ENCODE data around the gene CACNA1G. TPM values are rescaled to one million over a fixed set of nuclear protein-coding genes. Genes with fewer than 3 reads are reported as not detected.

Gene CACNA1G
- total and polyA plus RNA-seq, 9 donors = 1.0 to 39.1 (median 4.7) TPM

DNA sequence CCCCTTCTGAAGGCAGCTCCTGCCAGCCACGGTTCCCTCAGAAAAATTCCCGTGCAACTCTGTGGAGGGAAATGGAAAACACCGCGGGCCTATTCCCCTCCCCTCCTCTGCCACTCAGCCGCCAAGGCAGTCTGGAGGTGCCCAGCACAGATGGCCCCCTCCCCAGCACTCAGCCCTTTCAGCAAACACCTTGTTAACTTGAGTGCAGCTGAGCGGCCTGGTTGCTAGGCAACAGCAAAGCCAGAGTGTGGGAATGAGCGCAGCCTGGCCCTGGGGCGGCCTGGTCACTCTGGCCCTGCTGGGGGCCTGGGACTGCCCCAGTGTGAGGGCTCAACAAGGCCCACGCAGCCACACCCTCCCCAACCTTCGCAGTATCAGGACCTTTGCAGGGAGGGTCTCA is 32.8 kb downstream of the CACNA1G start:
- no peaks in the 10 kb centered on the region for H3K27me3 ChIP-seq
- H3K4me3 ChIP-seq = no peak overlapping the region
- peaks cover 20% of the 10 kb centered on the region for H3K4me1 ChIP-seq (ENCODE audit: insufficient read depth)
- no peak overlapping the region for H3K27ac ChIP-seq
- 55 to 66% (median 59%) methylated on average over 10 of the region's 10 CpGs for WGBS, 3 donors
- no peaks in the 10 kb centered on the region for H3K36me3 ChIP-seq
- no peak for TF ChIP-seq POLR2A (IDR thresholded peaks at IDR 0.05)
- no peak for TF ChIP-seq CTCF (IDR thresholded peaks at IDR 0.05)
- TF ChIP-seq EP300 (IDR thresholded peaks at IDR 0.05) = no peak
- H3K9me3 ChIP-seq = no peaks in the 10 kb centered on the region
- DNase-seq = no peak
- intact Hi-C loops (cut with DNase I) = no loop called here

DNA sequence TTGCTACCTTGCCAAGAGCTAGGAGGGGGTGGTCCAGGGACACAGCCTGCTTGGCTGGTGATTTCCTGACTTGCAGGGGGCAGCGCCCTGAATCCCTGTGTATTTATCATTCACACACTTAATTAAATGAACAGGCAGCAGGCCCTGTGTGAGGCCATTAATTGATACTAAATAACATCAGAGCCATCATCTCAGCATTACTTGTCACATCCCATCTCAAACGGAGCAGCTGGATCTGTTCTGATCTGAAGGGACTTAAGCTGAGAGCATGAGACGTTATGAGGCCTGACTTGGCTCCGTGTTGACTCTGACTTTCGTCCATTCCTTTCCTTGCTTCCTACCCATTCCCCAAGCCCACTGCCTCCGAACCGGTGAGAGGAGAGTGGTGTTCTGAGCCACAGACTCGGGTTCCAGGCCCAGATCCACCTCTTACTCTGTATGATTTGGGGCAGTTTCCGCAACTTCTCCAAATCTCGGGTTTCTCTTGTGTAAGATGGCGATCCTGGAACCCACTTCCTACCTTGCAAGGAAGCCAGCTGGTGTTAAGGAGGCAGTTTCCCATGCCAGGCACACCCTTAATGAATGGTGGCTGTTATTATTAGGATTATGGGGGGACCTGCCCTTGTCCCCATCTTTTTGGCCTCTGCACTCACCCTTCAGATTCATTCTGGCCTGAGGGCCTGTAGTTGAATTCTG is 33.8 kb downstream of the CACNA1G start:
- Histone ChIP-seq H3K4me1 (ENCODE audit: insufficient read depth) (peaks cover 10% of the 10 kb centered on the region), H3K27ac (no peak overlapping the region), H3K27me3 (no peaks in the 10 kb centered on the region), H3K4me3 (no peak overlapping the region), H3K9me3 (no peaks in the 10 kb centered on the region), H3K36me3 (no peaks in the 10 kb centered on the region)
- no peak for DNase-seq
- 89 to 93% (median 91%) methylated on average over 11 of the region's 11 CpGs for WGBS, 3 donors
- intact Hi-C loops (cut with DNase I) = no loop called here
- TF ChIP-seq POLR2A (IDR thresholded peaks at IDR 0.05) (no peak), CTCF (IDR thresholded peaks at IDR 0.05) (no peak), EP300 (IDR thresholded peaks at IDR 0.05) (no peak)

GRCh38 chr17:50594892-50595291 is 34.4 kb downstream of the CACNA1G start:
- H3K27me3 ChIP-seq = no peaks in the 10 kb centered on the region
- intact Hi-C loops (cut with DNase I) = no loop called here
- no peaks in the 10 kb centered on the region for H3K36me3 ChIP-seq
- TF ChIP-seq CTCF (IDR thresholded peaks at IDR 0.05) (no peak), EP300 (IDR thresholded peaks at IDR 0.05) (no peak)
- 89 to 92% (median 89%) methylated on average over 21 of the region's 21 CpGs for WGBS, 3 donors
- H3K4me1 ChIP-seq (ENCODE audit: insufficient read depth) = peaks cover 5% of the 10 kb centered on the region
- H3K4me3 ChIP-seq = no peak overlapping the region
- H3K9me3 ChIP-seq = no peaks in the 10 kb centered on the region
- no peak for DNase-seq
- H3K27ac ChIP-seq = no peak overlapping the region

DNA sequence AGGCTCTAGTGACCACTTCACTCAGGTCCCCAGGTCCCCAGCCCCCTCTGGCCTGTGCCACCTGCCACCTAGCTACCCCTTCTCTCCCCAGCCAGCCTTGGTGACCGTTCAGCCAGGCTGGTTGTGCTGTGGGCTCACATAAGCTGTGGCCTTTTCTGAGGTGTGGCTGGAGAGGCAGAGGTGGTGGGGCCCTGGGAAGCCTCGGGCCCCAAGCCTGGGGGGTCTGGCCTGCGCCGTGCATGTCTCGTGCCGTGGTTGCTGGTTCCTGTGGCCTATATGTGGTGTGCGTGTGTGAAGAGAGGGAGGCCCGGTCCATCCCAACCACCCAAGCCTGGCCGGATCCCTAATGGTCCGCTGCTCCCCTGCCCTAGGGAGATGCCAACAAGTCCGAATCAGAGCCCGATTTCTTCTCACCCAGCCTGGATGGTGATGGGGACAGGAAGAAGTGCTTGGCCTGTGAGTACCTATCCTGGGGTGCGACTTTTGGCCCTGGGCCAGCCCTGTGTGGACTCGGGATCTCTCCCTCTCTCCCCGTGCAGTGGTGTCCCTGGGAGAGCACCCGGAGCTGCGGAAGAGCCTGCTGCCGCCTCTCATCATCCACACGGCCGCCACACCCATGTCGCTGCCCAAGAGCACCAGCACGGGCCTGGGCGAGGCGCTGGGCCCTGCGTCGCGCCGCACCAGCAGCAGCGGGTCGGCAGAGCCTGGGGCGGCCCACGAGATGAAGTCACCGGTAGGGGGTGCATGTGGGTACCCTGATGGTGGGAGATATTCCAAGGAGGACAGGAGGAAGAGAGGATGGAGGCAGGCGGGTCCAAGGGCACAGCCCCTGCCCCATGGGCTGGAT is 35.9 kb downstream of the CACNA1G start:
- intact Hi-C loops (cut with DNase I) = no loop called here
- WGBS, 3 donors = 86 to 88% (median 87%) methylated on average over 34 of the region's 34 CpGs
- no peak for TF ChIP-seq POLR2A (IDR thresholded peaks at IDR 0.05)
- no peak for TF ChIP-seq EP300 (IDR thresholded peaks at IDR 0.05)
- no peak for TF ChIP-seq CTCF (IDR thresholded peaks at IDR 0.05)
- no peak for DNase-seq
- Histone ChIP-seq H3K27ac (no peak overlapping the region), H3K27me3 (no peaks in the 10 kb centered on the region), H3K9me3 (no peaks in the 10 kb centered on the region), H3K4me1 (ENCODE audit: insufficient read depth) (no peaks in the 10 kb centered on the region), H3K4me3 (no peak overlapping the region), H3K36me3 (no peaks in the 10 kb centered on the region)
